Cardiac septum (tissue), 1 donor: ENCODE measurements around the gene FZD10. TPM values are rescaled to one million over a fixed set of nuclear protein-coding genes. Genes with fewer than 3 reads are reported as not detected.

Experiments used
- DNase-seq: peaks from one replicate; pipeline ENCODE4 v3.0.0-alpha.2; 2020; ENCODE audit warnings: low spot score
- intact Hi-C: fragments of 100-400 bp; cut with DNase I; formaldehyde crosslinking; loops from one replicate; pipeline ENCODE4 v1.14.0; 2022
- total RNA-seq: library from RNA; stranded (reverse); fragmentation: NEBNext Ultra II Directional; extraction: Animal tissue kit (Norgen Biotek cat#: 25700); gene quantifications from one replicate; pipeline ENCODE4 v1.2.1, GENCODE V29; 2021
- donor health status: DM: no; HTN: no; CAD: no.

The FZD10 gene
- total RNA-seq, 1 donor from 2014 or later = not detected

DNA sequence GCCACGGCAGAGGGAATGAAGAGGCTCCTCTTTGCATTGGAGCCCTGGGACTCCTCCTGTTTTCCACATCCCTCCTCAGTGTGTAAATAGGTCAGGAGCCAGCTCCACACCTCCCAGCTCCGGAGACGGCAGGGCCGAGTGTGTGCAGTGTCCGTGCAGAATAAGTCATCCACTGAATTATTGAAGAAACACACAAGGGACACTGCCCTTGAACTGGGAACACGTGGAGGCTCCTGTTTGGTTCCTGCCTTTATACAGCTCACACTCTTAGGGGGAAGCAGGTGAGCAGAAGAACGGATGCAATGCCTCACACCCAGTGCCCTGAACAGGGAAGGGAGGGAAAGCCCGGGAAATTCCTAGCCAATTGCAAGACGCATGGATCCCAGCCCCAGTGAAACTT lies 10.4 kb upstream of the FZD10 start:
- intact Hi-C loops = no loop called here
- DNase-seq = no peak

DNA sequence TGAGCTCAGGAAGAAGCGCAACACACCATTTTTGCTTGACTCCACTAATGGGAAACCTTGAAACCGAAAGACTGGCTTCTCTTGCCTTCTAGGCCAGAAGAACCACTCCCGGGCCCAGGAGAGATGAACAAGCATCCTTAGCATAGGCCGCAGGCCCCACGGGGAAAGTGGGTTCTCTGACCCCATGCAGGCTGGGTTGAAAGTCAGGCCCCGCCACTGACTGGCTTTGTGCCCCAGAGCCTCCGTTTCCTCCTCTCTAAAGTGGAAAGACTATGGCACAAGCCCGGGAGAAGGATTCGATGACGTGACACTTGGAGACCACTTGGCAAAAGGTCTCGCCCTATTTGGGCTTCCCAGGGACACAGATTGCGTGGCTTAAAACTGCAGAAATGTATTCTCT lies 9.9 kb upstream of the FZD10 start:
- no peak for DNase-seq
- intact Hi-C loops = no loop called here

- intact Hi-C loops = no loop called here
- DNase-seq = no peak
Observed at GRCh38 chr12:130153803-130154202, 8.5 kb upstream of the FZD10 start.

DNA sequence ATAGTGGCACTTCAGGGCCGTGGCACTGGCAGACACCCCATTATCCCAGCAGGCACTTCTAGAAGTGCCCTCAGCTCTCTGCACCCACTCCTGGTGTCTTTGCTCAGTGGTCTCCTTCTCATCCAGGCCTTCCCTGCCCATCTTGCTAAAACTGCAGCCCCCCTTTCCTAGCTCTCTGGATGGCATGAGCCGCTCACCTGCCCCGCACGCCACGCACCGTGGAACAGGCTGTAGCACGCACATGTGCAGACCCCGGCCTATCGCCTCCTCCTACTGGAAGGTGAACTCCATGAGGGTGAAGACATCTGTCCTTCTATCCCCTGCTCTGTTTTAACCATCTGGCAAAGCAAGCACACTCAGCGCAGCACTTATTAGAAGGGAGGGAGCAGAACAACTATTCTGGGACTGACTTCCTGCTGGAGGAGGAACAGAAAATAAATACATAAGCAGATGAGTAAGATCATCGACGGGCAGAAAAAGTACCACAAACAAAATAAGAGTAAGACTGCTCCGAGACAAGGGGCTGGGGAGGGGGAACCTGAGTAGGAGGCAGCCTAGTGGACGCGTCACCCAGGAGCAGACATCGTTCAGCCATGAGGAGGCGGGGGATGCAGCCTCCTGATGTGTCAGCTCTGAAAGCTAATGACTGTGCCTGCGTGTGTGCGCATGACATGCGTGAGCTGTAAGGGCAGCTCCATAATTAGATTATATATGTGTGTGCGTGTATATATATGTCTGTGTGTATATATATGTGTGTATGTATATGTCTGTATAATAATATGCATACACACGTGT lies 7.8 kb upstream of the FZD10 start:
- no peak for DNase-seq
- intact Hi-C loops = no loop called here

GRCh38 chr12:130155416-130156073 lies 6.7 kb upstream of the FZD10 start:
- DNase-seq = no peak
- intact Hi-C loops = no loop called here

DNA sequence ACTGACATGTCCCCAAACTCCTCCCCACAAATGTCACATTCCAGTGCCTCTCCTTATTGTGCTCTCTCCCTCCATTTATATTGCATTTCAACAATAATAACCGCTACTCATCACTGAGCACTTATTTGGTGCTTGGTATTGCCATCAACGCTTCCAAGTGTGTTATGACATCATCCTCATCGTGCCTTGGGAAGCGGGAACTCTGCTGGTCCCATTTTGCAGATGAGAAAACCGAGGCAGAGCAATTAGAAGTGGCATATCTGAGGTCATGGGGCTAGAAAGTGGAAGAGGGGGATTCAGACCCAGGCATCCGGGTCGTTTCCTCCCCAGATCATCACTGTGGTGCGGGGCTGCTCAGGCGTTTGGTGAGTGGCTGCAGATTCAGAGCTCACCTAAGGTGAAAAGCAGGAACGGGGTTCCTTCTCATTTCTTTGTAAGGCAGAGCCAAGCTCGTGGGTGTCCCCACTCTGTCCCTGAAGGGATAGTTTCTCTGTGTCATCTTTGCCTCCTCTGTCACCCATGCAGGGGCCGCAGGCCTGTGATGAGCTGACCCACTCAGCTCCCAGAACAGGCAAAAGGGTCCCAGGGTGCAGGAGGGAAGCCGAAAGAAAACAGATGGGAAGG lies 5.5 kb upstream of the FZD10 start:
- intact Hi-C loops = no loop called here
- DNase-seq = no peak

DNA sequence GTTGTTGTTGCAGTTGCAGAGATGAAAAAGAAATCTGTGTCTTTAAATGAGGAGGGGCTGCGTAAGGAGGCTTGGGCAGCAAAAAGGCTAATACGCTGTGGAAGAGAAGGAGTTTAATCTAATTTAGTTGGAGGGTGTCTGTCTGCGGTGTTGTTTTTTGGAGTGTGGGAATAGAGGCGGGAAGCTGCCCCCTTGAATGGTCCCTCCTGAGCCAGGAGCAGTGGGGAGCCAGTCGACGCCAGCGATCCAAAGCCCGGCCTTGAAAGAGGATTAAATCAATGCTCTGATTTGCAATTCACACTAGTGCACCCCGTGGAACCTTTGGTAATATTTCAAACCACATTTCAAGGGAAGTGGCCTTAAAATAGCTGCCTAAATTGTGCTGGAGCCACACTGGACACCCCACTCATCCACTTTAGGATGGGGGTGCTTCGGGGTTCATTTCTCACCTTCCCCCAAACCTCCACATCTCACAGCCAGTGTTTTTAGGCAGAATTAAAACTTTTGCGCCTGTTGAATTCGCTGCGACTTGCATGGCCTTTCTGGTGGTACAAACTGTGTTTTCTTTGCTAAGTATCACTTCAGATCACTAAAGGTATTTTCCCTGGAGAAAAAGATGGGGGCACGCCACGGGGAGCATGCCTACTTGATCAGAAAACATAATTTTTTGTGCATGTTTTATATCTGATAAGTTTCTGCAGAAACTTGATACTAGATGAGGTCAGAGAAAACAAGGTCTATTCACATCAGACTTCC lies 4.1 kb upstream of the FZD10 start:
- no peak for DNase-seq
- intact Hi-C loops = no loop called here

DNA sequence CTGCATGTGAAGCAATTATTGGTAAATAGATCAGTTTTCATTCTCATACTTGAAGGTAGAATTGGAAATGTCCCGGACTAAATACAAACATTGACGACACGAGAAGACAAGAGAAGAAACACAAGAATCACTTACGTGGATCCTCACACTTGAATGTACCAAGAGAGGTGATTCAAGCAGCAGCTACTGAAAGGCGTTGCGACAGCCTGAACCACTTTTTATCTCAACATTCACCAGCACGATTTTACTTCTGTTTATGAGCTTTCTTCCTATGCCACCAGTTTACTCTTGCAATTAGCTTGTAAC lies 3.6 kb upstream of the FZD10 start:
- no peak for DNase-seq
- intact Hi-C loops = no loop called here

GRCh38 chr12:130160306-130160705 lies 2.0 kb upstream of the FZD10 start:
- intact Hi-C loops = no loop called here
- DNase-seq = no peak

DNA sequence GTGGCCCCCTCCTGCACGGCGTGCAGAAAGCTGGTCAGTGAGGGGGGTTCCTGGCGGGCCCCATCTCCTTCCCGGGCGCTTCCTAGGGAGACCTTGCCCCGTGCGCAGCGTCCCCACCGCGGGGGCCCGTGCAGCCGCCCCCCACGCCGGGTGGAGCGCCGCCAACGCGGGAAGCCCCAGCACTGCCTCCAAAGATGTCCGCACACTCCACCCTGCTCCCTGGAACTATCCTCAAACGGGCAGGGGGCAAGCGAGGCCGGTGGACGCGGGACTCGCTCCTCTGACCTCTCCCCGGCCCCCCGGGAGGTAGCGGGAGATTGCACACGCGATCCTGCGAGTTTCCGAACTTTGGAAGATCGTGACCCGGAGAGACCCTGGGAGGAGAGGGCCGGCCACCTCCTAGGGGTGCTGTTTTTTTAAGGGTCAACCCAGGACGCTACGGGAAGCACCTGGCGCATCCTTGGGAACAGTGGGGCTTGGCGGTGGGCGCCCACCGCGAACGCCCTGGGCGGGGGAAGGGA lies 1.5 kb upstream of the FZD10 start:
- DNase-seq = no peak
- intact Hi-C loops = no loop called here

DNA sequence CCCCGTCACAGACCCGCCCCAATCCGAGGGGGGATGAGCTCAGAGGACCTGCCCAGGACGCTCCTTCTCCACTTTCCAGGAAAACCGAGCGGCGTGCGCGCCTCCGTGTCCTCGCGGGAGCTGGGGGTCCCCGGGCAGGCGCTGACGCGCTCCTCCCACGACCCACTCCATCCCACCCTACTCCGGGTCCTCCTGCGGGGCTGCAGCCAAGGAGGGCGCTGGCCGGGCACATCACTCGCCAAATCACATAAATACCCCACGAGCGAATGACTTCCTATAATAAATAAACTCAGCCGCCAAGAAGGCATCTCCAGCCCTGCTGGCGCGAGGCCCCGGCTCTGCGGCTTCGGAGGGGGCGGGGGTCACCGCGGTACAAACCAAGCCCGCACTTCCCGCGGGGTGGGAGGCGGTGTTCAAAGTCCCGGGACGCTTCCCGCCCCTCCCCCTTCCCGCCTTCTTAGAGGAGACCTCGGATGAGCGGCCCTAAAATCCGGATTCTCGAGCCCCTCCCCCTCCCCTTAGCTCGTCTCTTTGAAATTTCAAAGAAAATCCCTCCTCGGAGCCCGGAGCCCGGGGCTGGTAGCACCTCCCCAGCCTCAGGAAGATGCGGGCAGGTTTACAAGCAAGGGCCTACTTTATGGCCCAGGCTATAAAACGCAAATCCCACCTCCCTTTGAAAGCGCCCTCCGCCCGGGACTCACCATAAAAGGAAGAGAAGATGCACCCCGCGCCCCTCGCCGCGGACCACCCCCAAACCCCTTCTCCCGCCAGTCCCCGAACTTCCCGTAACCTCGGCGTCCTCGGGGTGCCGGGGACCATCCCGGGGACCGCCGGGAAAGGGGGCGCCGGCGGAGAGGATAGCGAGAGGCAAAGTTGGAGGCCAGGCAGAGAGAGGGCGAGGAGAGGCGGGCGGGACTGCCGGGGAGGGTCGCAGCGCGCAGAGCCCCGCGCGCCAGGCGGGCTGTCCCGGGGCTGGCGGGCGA lies 712 bp upstream of the FZD10 start:
- intact Hi-C loops = no loop called here

DNA sequence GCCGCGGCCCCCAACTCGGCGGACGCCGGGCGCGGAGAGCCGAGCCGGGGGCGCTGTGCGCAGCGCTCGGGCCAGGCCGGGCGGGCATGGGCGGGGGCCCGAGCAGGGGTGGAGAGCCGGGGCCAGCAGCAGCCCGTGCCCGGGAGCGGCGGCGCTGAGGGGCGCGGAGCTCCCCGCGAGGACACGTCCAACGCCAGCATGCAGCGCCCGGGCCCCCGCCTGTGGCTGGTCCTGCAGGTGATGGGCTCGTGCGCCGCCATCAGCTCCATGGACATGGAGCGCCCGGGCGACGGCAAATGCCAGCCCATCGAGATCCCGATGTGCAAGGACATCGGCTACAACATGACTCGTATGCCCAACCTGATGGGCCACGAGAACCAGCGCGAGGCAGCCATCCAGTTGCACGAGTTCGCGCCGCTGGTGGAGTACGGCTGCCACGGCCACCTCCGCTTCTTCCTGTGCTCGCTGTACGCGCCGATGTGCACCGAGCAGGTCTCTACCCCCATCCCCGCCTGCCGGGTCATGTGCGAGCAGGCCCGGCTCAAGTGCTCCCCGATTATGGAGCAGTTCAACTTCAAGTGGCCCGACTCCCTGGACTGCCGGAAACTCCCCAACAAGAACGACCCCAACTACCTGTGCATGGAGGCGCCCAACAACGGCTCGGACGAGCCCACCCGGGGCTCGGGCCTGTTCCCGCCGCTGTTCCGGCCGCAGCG lies 639 bp downstream of the FZD10 start:
- intact Hi-C loops = no loop called here
- DNase-seq = peak; percentile 73

More for the DNA sequence above, 712 bp upstream of the FZD10 start:
- DNase-seq = peak; percentile 71

DNA sequence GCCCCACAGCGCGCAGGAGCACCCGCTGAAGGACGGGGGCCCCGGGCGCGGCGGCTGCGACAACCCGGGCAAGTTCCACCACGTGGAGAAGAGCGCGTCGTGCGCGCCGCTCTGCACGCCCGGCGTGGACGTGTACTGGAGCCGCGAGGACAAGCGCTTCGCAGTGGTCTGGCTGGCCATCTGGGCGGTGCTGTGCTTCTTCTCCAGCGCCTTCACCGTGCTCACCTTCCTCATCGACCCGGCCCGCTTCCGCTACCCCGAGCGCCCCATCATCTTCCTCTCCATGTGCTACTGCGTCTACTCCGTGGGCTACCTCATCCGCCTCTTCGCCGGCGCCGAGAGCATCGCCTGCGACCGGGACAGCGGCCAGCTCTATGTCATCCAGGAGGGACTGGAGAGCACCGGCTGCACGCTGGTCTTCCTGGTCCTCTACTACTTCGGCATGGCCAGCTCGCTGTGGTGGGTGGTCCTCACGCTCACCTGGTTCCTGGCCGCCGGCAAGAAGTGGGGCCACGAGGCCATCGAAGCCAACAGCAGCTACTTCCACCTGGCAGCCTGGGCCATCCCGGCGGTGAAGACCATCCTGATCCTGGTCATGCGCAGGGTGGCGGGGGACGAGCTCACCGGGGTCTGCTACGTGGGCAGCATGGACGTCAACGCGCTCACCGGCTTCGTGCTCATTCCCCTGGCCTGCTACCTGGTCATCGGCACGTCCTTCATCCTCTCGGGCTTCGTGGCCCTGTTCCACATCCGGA lies 1.4 kb downstream of the FZD10 start:
- intact Hi-C loops = no loop called here

GRCh38 chr12:130164216-130164542 lies 1.9 kb downstream of the FZD10 start:
- intact Hi-C loops = no loop called here
- peak; percentile 54 for DNase-seq

More for the DNA sequence above, 1.4 kb downstream of the FZD10 start:
- peak; percentile 63 for DNase-seq

- peak; percentile 43 for DNase-seq
- intact Hi-C loops = no loop called here
Observed at GRCh38 chr12:130164936-130165335, 2.7 kb downstream of the FZD10 start.

GRCh38 chr12:130166306-130166705 lies 4.0 kb downstream of the FZD10 start:
- peak; percentile 5 for DNase-seq
- intact Hi-C loops = no loop called here

GRCh38 chr12:130167537-130167936 lies 5.3 kb downstream of the FZD10 start:
- DNase-seq = no peak
- intact Hi-C loops = no loop called here

DNA sequence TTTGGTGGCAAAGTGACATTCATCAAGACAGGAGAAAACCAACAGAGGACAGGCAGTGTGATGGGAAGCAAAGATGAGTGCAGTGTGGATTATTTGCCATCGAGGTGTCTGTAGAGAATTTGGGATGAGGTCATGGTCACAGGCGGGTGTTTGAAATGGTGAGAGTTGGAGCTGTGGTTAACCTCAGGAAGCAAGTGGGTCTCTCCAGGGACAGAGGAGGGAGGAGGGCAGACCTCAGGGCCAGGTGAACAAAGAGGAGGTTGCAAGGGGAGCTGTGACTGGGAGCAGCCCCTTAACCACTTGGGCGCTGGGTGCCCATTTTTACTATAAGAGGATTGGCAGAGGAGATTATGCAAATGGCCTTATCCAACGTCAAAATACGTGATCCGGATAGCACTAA lies 7.0 kb downstream of the FZD10 start:
- peak; percentile 36 for DNase-seq
- intact Hi-C loops = no loop called here
